Endothelial cell of umbilical vein (primary cell): ENCODE measurements around the gene SLC25A33. TPM values are rescaled to one million over a fixed set of nuclear protein-coding genes. Genes with fewer than 3 reads are reported as not detected.

Source experiments
- BruUV-seq: library from RNA; stranded (reverse); fragments of 400-500 nt; replicated peaks from 2 replicates; lab custom pipeline; 2021; lab: Mats Ljungman, UMichigan
- CTCF ChIA-PET: fragments of 300-600, 350-600 bp; sonication (Branson Sonifier 250); formaldehyde crosslinking; loops from one replicate; lab custom pipeline; 2021; ENCODE audit warnings: antibody characterized with exemption, inconsistent platforms; lab: Charles Lee
- POLR2A ChIA-PET: fragments of 300-600, 350-600 bp; sonication (Branson Sonifier 250); formaldehyde crosslinking; loops from one replicate; lab custom pipeline; 2021; ENCODE audit warnings: antibody characterized with exemption, inconsistent platforms; lab: Charles Lee
- DNase-seq: peaks from one replicate; pipeline ENCODE4 v3.0.0-alpha.2; 2011; ENCODE audit warnings: low read depth, low spot score
- FAIRE-seq: peaks from 2 replicates; lab custom pipeline; 2011; peaks lifted over from hg19 to GRCh38; lab: Jason Lieb, UNC
- H2AFZ ChIP-seq: 2 replicates; pipeline ENCODE4 v1.6.0; 2012; ENCODE audit warnings: low read depth, low read length, control low read depth, inconsistent platforms
- H3K27ac ChIP-seq: 2 replicates; pipeline ENCODE4 v1.5.1; 2011; ENCODE audit warnings: low read depth, mild to moderate bottlenecking, control low read depth, low read length, moderate library complexity; ENCODE audit not compliant: insufficient read depth
- H3K27me3 ChIP-seq, 2 experiments: 2 replicates each; pipeline versions ENCODE4 v1.6.0 to v1.6.1; 2011; ENCODE audit warnings: low read length in 2 of 2, mixed read lengths in 1 of 2; ENCODE audit not compliant: control insufficient read depth in 2 of 2, insufficient read depth in 2 of 2
- H3K36me3 ChIP-seq, 2 experiments: 2 replicates in 1 of 2; 3 replicates in 1 of 2; pipeline ENCODE4 v1.5.1; 2011; ENCODE audit warnings: low read length in 2 of 2, mild to moderate bottlenecking in 1 of 2, moderate library complexity in 1 of 2; ENCODE audit not compliant: control insufficient read depth in 2 of 2, insufficient read depth in 2 of 2; ENCODE audit errors: extremely low read depth in 1 of 2
- H3K4me1 ChIP-seq: 3 replicates; pipeline ENCODE4 v1.5.1; 2011; ENCODE audit warnings: mild to moderate bottlenecking, low read length; ENCODE audit not compliant: control insufficient read depth, insufficient read depth; ENCODE audit errors: extremely low read depth
- H3K4me2 ChIP-seq: 2 replicates; pipeline ENCODE4 v1.6.1; 2011; ENCODE audit warnings: low read length, control low read depth, mixed read lengths; ENCODE audit not compliant: insufficient read depth
- H3K4me3 ChIP-seq, 3 experiments: fragments of 200-600 bp in 1 of 3; sonication (generic), shearing (Covaris generic) in 1 of 3; replicated peaks in 1 of 3; 2 replicates each; pipeline ENCODE4 v1.5.1; 2011 to 2016; ENCODE audit warnings: control low read depth in 3 of 3, low read length in 3 of 3, mild to moderate bottlenecking in 2 of 3, inconsistent platforms in 1 of 3, low read depth in 1 of 3, moderate library complexity in 1 of 3; ENCODE audit not compliant: insufficient read depth in 1 of 3
- H3K79me2 ChIP-seq: 2 replicates; pipeline ENCODE4 v1.6.0; 2012; ENCODE audit warnings: low read length, inconsistent platforms; ENCODE audit not compliant: control insufficient read depth, insufficient read depth
- H3K9ac ChIP-seq: replicated peaks from 2 replicates; pipeline ENCODE3; 2011; ENCODE audit warnings: low read length, control low read depth; ENCODE audit not compliant: insufficient read depth; ENCODE audit errors: extremely low read depth
- H3K9me1 ChIP-seq: replicated peaks from 3 replicates; pipeline ENCODE4 v1.6.0; 2011; ENCODE audit warnings: mild to moderate bottlenecking, low read length; ENCODE audit not compliant: control insufficient read depth, insufficient read depth; ENCODE audit errors: extremely low read depth
- H3K9me3 ChIP-seq: replicated peaks from 2 replicates; pipeline ENCODE4 v1.5.1; 2012; ENCODE audit warnings: low read length, inconsistent platforms; ENCODE audit not compliant: control insufficient read depth, insufficient read depth
- H4K20me1 ChIP-seq: replicated peaks from 2 replicates; pipeline ENCODE3; 2011; ENCODE audit warnings: mild to moderate bottlenecking, low read length; ENCODE audit not compliant: control insufficient read depth, insufficient read depth; ENCODE audit errors: extremely low read depth
- CTCF ChIP-seq, 2 donors: IDR thresholded peaks; 1 replicate in 1 of 2; 2 replicates in 1 of 2; pipeline ENCODE4 v1.5.1; 2011; ENCODE audit warnings: low read length in 2 of 2, mild to moderate bottlenecking in 2 of 2, moderate library complexity in 2 of 2, control low read depth in 1 of 2, inconsistent platforms in 1 of 2, low read depth in 1 of 2; ENCODE audit not compliant: insufficient read depth in 1 of 2; ENCODE audit errors: extremely low read depth in 1 of 2
- EZH2 ChIP-seq: IDR thresholded peaks from 2 replicates; pipeline ENCODE4 v1.6.1; 2012; ENCODE audit warnings: borderline replicate concordance, low read depth, mild to moderate bottlenecking, moderate library complexity, low read length, inconsistent platforms; ENCODE audit not compliant: severe bottlenecking
- FOS ChIP-seq: IDR thresholded peaks from 2 replicates; pipeline ENCODE4 v1.6.1; 2011; ENCODE audit warnings: mild to moderate bottlenecking, low read length, moderate library complexity, borderline replicate concordance; ENCODE audit not compliant: insufficient read depth
- GATA2 ChIP-seq: IDR thresholded peaks from 2 replicates; pipeline ENCODE4 v1.7.0; 2011; ENCODE audit warnings: low read depth, mild to moderate bottlenecking, moderate library complexity, mixed read lengths, low read length; ENCODE audit not compliant: insufficient read length, insufficient read depth
- JUN ChIP-seq: IDR thresholded peaks from 2 replicates; pipeline ENCODE4 v1.6.1; 2011; ENCODE audit warnings: borderline replicate concordance, low read depth; ENCODE audit not compliant: insufficient read length, insufficient read depth
- MYC ChIP-seq: IDR thresholded peaks from one replicate; pipeline ENCODE4 v1.6.1; 2011; ENCODE audit warnings: mild to moderate bottlenecking, low read depth, low read length
- POLR2A ChIP-seq: IDR thresholded peaks from 2 replicates; pipeline ENCODE4 v1.6.1; 2012; ENCODE audit warnings: low read depth, mild to moderate bottlenecking, control low read depth, low read length
- POLR2AphosphoS5 ChIP-seq: IDR thresholded peaks from 2 replicates; pipeline ENCODE4 v1.6.1; 2012; ENCODE audit warnings: low read depth, mild to moderate bottlenecking, control low read depth, low read length, moderate library complexity; ENCODE audit not compliant: insufficient read depth
- dilution Hi-C: fragments of 300-500 bp; cut with MboI; formaldehyde crosslinking; loops from one replicate; pipeline ENCODE4 v1.15.0; 2019; ENCODE audit warnings: low sequenced_read_pairs; ENCODE audit not compliant: extremely low pct_ligation_motif_present
- intact Hi-C: fragments of 100-400 bp; cut with micrococcal nuclease; formaldehyde crosslinking; loops from one replicate; pipeline ENCODE4 v1.10.0; 2022
- polyA plus RNA-seq, 4 experiments: library from polyadenylated mRNA; depleted of rRNA in 3 of 4; stranded (reverse) in 3 of 4; unstranded in 1 of 4; fragments of >200 nt; gene quantifications; 2 replicates each; pipeline versions ENCODE4 v1.2.1 to v1.2.3, GENCODE V29; 2011 to 2012; ENCODE audit warnings: missing spikeins in 1 of 4
- total RNA-seq: library from RNA; stranded (reverse); gene quantifications from 2 replicates; pipeline ENCODE4 v1.2.3, GENCODE V29; 2021
- TF ChIP-seq, protein P1 (sequence below): IDR thresholded peaks from 2 replicates; pipeline ENCODE4 v1.6.1; 2011; ENCODE audit not compliant: insufficient read depth, insufficient read length

SLC25A33 gene
- total and polyA plus RNA-seq, 2 donors (not counting 3 experiments of a cell fraction or from before 2014, with no cell fraction given) = 3.8 to 6.6 TPM

DNA sequence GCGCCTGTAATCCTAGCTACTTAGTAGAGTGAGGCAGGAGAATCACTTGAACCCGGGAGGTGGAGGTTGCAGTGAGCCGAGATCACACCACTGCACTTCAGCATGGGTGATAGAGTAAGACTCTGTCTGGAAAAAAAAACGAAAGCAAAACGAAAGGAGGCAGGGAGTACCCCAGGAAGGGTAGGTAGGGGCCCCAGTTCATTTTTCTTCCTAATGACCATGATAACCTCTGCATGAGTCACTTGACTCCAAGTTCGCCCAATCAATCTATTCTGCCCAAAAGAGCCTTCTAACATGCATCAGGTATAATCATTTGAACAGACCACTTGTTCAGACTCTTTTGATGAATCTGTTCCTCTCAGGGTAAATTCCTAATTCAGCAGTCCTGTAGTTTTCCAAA lies 36.2 kb downstream of the SLC25A33 start:
- no peaks in the 10 kb centered on the region for H3K79me2 ChIP-seq

More for the DNA sequence above, 36.2 kb downstream of the SLC25A33 start:
- H3K36me3 ChIP-seq = peaks cover 0 to 6% of the 10 kb centered on the region in 2 experiments
- no peak overlapping the region for H2AFZ ChIP-seq
- H3K9me1 ChIP-seq = no peaks in the 10 kb centered on the region
- H4K20me1 ChIP-seq = no peaks in the 10 kb centered on the region
- H3K4me2 ChIP-seq = no peak overlapping the region
- DNase-seq = no peak
- H3K4me1 ChIP-seq = no peaks in the 10 kb centered on the region
- no peak overlapping the region for H3K27ac ChIP-seq
- dilution Hi-C loops (no loop called here), intact Hi-C loops (no loop called here)
- no peaks in the 10 kb centered on the region for H3K27me3 ChIP-seq
- no TSS peak for BruUV-seq
- H3K4me3 ChIP-seq = no peak overlapping the region
- no peak for FAIRE-seq
- H3K9ac ChIP-seq = no peak overlapping the region
- POLR2A ChIA-PET = interaction anchor here (0.6 kb wide), 1 partner anchor 60 kb away, joined by 6 read pairs; no protein-coding TSS in a partner anchor
- TF ChIP-seq, protein P1, sequence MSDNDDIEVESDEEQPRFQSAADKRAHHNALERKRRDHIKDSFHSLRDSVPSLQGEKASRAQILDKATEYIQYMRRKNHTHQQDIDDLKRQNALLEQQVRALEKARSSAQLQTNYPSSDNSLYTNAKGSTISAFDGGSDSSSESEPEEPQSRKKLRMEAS = no peak
- no peak for TF ChIP-seq CTCF (IDR thresholded peaks at IDR 0.05; ENCODE audit: extremely low read depth in 1 of 2, insufficient read depth in 1 of 2, low read depth in 1 of 2, low read length in 2 of 2)
- TF ChIP-seq MYC = no peak
- TF ChIP-seq POLR2A = no peak
- no peak for TF ChIP-seq JUN
- TF ChIP-seq FOS = no peak
- no peak for TF ChIP-seq POLR2AphosphoS5
- no peak for TF ChIP-seq EZH2
- TF ChIP-seq GATA2 = no peak
- CTCF ChIA-PET = interaction anchor here (0.9 to 5.8 kb wide), 3 partner anchors 41 to 287 kb away, joined by 3 to 103 read pairs (median 4); no protein-coding TSS in a partner anchor
- no peaks in the 10 kb centered on the region for H3K9me3 ChIP-seq
